ENCODE data around the gene BICDL1. TPM values are rescaled to one million over a fixed set of nuclear protein-coding genes. Genes with fewer than 3 reads are reported as not detected.

The BICDL1 gene
- total RNA-seq, 3 donors from 2014 or later, result 0.48 to 23.4 (median 5.6) TPM

DNA sequence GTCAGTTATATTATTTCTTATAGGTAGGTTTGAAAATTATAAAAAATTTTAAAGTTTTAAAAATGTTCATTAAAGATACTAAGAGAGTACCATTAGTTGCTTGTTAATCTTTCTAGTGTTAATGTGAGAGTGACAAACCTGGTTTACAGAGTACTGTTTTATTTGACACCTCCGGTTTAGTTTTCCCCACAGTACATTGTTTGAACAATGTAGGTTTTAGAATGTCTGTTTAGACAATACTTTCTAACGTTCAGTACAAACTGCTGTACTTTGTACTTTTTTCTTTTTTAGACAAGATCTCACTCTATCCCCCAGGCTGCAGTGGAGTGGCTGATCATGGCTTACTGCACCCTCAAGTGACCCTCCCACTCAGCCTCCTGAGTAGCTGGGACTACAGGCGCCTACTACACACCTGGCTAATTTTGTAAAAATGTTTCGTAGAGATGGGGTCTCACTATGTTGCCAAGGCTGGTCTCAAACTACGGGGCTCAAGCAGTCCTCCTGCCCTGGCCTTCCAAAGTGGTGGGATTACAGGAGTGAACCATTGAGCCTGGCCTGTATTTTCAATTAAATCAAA is 3.2 kb downstream of the BICDL1 start:
- no peak overlapping the region for H3K4me3 ChIP-seq
- H3K4me1 ChIP-seq, result no peaks in the 10 kb centered on the region
- no peaks in the 10 kb centered on the region for H3K36me3 ChIP-seq
- no peak for DNase-seq (ENCODE audit: low spot score in 2 of 2)
- H3K27ac ChIP-seq, result no peak overlapping the region
- peaks cover 0 to 4% of the 10 kb centered on the region in 2 donors for H3K27me3 ChIP-seq
- H3K9me3 ChIP-seq, result no peaks in the 10 kb centered on the region
- intact Hi-C loops (cut with DNase I; ENCODE audit: low total_unique reads), result no loop called here
- TF ChIP-seq POLR2A (IDR thresholded peaks at IDR 0.05), result no peak
- TF ChIP-seq, protein P1, sequence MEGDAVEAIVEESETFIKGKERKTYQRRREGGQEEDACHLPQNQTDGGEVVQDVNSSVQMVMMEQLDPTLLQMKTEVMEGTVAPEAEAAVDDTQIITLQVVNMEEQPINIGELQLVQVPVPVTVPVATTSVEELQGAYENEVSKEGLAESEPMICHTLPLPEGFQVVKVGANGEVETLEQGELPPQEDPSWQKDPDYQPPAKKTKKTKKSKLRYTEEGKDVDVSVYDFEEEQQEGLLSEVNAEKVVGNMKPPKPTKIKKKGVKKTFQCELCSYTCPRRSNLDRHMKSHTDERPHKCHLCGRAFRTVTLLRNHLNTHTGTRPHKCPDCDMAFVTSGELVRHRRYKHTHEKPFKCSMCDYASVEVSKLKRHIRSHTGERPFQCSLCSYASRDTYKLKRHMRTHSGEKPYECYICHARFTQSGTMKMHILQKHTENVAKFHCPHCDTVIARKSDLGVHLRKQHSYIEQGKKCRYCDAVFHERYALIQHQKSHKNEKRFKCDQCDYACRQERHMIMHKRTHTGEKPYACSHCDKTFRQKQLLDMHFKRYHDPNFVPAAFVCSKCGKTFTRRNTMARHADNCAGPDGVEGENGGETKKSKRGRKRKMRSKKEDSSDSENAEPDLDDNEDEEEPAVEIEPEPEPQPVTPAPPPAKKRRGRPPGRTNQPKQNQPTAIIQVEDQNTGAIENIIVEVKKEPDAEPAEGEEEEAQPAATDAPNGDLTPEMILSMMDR (IDR thresholded peaks at IDR 0.05), result no peak
- no peak for TF ChIP-seq POLR2AphosphoS5 (IDR thresholded peaks at IDR 0.05)

DNA sequence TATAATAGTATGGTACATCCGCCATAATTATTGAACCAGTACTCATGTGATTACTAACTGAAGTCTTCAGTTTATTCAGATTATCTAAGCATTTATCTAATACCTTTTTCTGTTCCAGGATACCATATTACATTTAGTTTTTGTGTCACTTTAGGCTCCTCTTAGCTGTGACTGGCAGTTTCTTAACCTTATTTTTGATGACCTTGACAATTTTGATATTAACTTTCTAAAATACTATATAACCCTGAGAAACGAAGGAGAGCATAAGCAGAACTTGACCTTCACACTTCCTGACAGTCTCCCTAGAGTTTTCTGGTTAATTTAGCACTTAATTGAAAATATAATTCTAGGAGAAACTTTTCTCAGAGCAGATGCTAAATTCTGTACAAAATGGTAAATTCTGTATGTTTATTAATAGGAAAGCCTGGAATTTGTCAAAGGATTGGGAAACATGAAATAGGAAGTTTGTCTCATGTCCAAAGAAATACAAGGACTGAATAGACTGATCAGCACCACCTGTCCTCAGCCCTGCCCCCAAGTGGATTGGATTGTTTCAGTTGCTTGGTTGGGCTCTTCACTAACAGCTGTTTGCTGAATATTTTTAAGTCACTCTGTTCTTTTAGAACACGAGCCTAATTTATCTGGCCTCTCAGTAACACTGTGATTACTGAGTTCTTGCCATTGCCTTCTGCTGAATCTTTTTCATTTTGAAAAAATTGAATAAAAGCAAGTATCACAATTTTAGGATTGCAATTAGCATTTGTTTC is 6.0 kb downstream of the BICDL1 start:
- intact Hi-C loops (cut with DNase I; ENCODE audit: low total_unique reads), result no loop called here
- peaks cover 0 to 4% of the 10 kb centered on the region in 2 donors for H3K27me3 ChIP-seq
- no peak overlapping the region for H3K4me3 ChIP-seq
- no peaks in the 10 kb centered on the region for H3K36me3 ChIP-seq
- no peak for DNase-seq (ENCODE audit: low spot score in 2 of 2)
- H3K9me3 ChIP-seq, result no peaks in the 10 kb centered on the region
- no peak overlapping the region for H3K27ac ChIP-seq
- no peaks in the 10 kb centered on the region for H3K4me1 ChIP-seq
- TF ChIP-seq, protein P1 (IDR thresholded peaks at IDR 0.05), result no peak
- TF ChIP-seq POLR2A (IDR thresholded peaks at IDR 0.05), result no peak
- TF ChIP-seq POLR2AphosphoS5 (IDR thresholded peaks at IDR 0.05), result no peak

DNA sequence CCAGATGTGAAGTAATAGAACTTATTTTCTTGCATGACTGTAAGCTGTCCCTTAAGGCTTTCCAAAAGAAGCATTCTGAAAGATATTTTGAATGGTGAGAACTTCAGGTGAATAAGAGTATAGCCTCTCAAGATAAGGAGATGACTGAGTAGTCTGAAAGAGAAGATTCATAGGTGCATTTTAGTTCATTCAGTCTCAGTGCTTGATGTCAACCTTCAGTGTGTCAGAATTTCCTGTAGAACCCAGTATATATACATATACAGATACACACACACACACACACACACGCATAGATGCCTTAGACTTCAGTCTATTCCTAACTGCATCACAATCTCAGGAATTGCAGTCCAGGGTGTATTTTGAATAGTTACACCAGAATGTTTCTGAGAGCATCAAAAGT is 7.4 kb downstream of the BICDL1 start:
- Histone ChIP-seq H3K9me3 (no peaks in the 10 kb centered on the region), H3K36me3 (no peaks in the 10 kb centered on the region), H3K27ac (no peak overlapping the region), H3K4me1 (no peaks in the 10 kb centered on the region), H3K4me3 (no peak overlapping the region), H3K27me3 (no peaks in the 10 kb centered on the region)
- intact Hi-C loops (cut with DNase I; ENCODE audit: low total_unique reads), result no loop called here
- TF ChIP-seq POLR2A (IDR thresholded peaks at IDR 0.05), result no peak
- TF ChIP-seq POLR2AphosphoS5 (IDR thresholded peaks at IDR 0.05), result no peak
- TF ChIP-seq, protein P1 (IDR thresholded peaks at IDR 0.05), result no peak
- no peak for DNase-seq (ENCODE audit: low spot score in 2 of 2)

DNA sequence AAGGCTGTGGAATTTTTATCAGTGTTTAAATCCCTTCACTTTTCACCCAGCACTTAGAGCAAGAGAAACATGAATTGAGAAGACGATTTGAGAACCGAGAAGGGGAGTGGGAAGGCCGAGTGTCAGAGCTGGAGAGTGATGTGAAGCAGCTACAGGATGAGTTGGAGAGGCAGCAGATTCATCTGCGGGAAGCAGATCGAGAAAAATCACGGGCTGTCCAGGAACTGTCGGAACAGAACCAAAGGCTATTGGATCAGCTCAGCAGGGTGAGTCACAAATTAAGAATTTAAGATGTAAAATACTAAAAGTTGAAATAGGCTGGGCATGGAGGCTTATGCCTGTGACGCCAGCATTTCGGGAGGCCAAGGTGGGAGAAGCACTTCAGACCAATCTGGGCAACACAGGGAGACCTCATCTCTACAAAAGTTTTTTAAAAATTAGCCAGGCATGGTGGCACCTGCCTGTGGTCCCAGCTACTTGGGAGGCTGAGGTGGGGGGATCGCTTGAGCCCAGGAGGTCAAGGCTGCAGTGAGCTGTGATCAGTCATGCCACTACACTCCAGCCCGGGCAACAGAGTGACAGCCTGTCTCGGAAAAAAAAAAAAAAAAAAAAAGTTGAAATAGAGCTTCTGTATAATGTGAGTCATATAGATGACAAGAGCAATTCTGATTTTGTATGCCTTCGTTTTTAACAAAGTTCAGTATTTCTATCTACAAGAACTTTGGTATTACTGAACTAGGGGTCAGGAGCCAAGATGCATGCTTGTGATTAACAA is 9.6 kb downstream of the BICDL1 start:
- intact Hi-C loops (cut with DNase I; ENCODE audit: low total_unique reads), result no loop called here
- no peak overlapping the region for H3K4me3 ChIP-seq
- no peaks in the 10 kb centered on the region for H3K4me1 ChIP-seq
- H3K36me3 ChIP-seq, result no peaks in the 10 kb centered on the region
- H3K27ac ChIP-seq, result no peak overlapping the region
- TF ChIP-seq, protein P1 (IDR thresholded peaks at IDR 0.05), result no peak
- no peak for TF ChIP-seq POLR2A (IDR thresholded peaks at IDR 0.05)
- TF ChIP-seq POLR2AphosphoS5 (IDR thresholded peaks at IDR 0.05), result no peak
- no peaks in the 10 kb centered on the region for H3K27me3 ChIP-seq
- no peak for DNase-seq (ENCODE audit: low spot score in 2 of 2)
- no peaks in the 10 kb centered on the region for H3K9me3 ChIP-seq

DNA sequence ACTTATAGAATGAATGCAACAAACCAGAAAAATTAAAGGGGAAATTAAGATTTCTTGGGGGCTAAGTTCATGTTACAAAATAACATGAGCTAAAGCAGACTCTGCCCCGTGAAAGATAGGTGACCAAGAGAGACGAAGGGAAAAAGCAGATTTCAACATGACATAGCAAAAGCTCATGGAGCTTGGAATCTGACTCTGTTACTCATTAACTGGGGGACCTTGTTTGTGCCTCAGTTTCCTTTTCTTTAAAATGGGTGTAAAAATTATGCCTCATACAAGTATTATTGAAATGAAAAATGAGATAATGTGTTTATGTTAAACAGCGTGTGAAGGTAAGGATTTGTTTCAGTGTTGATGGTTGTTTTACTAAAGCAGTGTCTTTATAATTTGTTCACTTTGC is 11.5 kb downstream of the BICDL1 start:
- H3K4me1 ChIP-seq, result no peaks in the 10 kb centered on the region
- no peak overlapping the region for H3K4me3 ChIP-seq
- intact Hi-C loops (cut with DNase I; ENCODE audit: low total_unique reads), result no loop called here
- no peaks in the 10 kb centered on the region for H3K36me3 ChIP-seq
- DNase-seq (ENCODE audit: low spot score in 2 of 2), result no peak
- no peaks in the 10 kb centered on the region for H3K9me3 ChIP-seq
- H3K27ac ChIP-seq, result no peak overlapping the region
- H3K27me3 ChIP-seq, result no peaks in the 10 kb centered on the region
- TF ChIP-seq POLR2A (IDR thresholded peaks at IDR 0.05) (no peak), POLR2AphosphoS5 (IDR thresholded peaks at IDR 0.05) (no peak)
- TF ChIP-seq, protein P1 (IDR thresholded peaks at IDR 0.05), result no peak

All from breast epithelium (tissue), 4 donors.